ENCODE measurements around the gene SRD5A3. TPM values are rescaled to one million over a fixed set of nuclear protein-coding genes. Genes with fewer than 3 reads are reported as not detected.

The SRD5A3 gene
- total RNA-seq, 1 donor from 2014 or later: 39.5 TPM

DNA sequence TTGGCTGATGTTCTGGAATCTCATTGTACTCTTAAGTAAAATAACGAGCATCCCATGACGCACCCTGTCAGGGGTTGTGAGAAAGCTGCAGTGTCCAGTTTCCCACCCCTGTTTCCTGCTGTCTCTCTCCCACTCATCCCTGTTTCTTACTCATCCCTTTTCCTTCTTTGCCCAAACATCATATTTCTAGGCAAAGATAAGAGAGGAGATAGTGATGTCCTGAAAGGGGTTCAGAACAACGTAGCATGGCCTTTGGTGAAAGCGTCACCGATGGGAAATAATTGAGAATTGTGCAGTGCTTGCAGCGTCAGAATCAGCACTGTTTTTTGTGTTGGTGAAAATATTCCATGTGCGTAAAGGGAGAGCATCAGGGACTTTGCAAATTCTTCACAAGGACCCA lies 26.2 kb downstream of the SRD5A3 start:
- Histone ChIP-seq H3K9ac (ENCODE audit: low read length) (peak overlapping the region; percentile 68), H2AFZ (ENCODE audit: low read depth, low read length) (no peak overlapping the region), H3K4me3 (ENCODE audit: insufficient read depth, low read depth, low read length) (no peak overlapping the region), H4K20me1 (ENCODE audit: insufficient read depth, low read length) (no peaks in the 10 kb centered on the region), H3K27me3 (ENCODE audit: insufficient read depth, low read length) (no peaks in the 10 kb centered on the region), H3K9me3 (ENCODE audit: insufficient read depth, low read depth, low read length) (no peaks in the 10 kb centered on the region), H3K36me3 (ENCODE audit: insufficient read depth, low read length) (no peaks in the 10 kb centered on the region), H3K4me1 (ENCODE audit: insufficient read depth, low read length) (peaks cover 2% of the 10 kb centered on the region), H3K27ac (ENCODE audit: low read depth, low read length) (peak overlapping the region; percentile 61), H3K79me2 (ENCODE audit: insufficient read depth, low read length) (no peaks in the 10 kb centered on the region), H3K4me2 (ENCODE audit: low read length) (peak overlapping the region; percentile 9)
- no peaks in the 10 kb centered on the region for H3K36me3 Mint-ChIP-seq (ENCODE audit: low read depth, unreplicated experiment)
- FAIRE-seq (no peak), DNase-seq (ENCODE audit: low read depth) (no peak)
- no peak overlapping the region for H3K27ac Mint-ChIP-seq (ENCODE audit: unreplicated experiment)
- H3K9me3 Mint-ChIP-seq (ENCODE audit: unreplicated experiment): no peaks in the 10 kb centered on the region
- TF ChIP-seq, protein P1, sequence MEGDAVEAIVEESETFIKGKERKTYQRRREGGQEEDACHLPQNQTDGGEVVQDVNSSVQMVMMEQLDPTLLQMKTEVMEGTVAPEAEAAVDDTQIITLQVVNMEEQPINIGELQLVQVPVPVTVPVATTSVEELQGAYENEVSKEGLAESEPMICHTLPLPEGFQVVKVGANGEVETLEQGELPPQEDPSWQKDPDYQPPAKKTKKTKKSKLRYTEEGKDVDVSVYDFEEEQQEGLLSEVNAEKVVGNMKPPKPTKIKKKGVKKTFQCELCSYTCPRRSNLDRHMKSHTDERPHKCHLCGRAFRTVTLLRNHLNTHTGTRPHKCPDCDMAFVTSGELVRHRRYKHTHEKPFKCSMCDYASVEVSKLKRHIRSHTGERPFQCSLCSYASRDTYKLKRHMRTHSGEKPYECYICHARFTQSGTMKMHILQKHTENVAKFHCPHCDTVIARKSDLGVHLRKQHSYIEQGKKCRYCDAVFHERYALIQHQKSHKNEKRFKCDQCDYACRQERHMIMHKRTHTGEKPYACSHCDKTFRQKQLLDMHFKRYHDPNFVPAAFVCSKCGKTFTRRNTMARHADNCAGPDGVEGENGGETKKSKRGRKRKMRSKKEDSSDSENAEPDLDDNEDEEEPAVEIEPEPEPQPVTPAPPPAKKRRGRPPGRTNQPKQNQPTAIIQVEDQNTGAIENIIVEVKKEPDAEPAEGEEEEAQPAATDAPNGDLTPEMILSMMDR (IDR thresholded peaks at IDR 0.05; ENCODE audit: insufficient read depth, low read depth, low read length): no peak
- TF ChIP-seq EZH2 (IDR thresholded peaks at IDR 0.05; ENCODE audit: insufficient read depth, low read length): no peak
- no peaks in the 10 kb centered on the region for H3K27me3 Mint-ChIP-seq (ENCODE audit: low read depth, unreplicated experiment)
- no peak overlapping the region for H3K4me3 Mint-ChIP-seq (ENCODE audit: unreplicated experiment)
- no peaks in the 10 kb centered on the region for H3K4me1 Mint-ChIP-seq (ENCODE audit: low read depth, unreplicated experiment)

DNA sequence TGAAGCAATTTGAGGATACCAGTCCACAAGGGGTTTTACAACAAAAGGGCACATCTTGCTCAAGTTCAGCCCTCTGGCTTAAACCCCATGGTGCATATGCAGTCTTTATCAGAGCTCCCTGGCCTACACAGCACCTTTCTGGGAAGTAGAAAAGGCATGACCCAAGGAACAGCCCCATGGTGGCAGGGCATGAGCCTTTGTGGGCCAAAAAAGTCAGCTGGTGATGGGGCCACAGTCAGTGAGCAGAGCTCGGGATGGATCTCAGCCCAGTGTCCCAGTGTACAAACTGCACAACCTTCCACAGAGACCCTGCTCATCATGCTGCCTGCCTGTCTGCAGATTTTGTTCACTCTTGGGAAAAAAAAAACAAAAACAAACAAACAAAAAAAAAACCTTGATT lies 27.4 kb downstream of the SRD5A3 start:
- H3K4me3 ChIP-seq (ENCODE audit: insufficient read depth, low read depth, low read length): no peak overlapping the region
- FAIRE-seq (no peak), DNase-seq (ENCODE audit: low read depth) (no peak)
- H3K36me3 ChIP-seq (ENCODE audit: insufficient read depth, low read length): no peaks in the 10 kb centered on the region
- H4K20me1 ChIP-seq (ENCODE audit: insufficient read depth, low read length): no peaks in the 10 kb centered on the region
- no peak overlapping the region for H3K4me2 ChIP-seq (ENCODE audit: low read length)
- Mint-ChIP-seq H3K9me3 (ENCODE audit: unreplicated experiment) (no peaks in the 10 kb centered on the region), H3K27ac (ENCODE audit: unreplicated experiment) (no peak overlapping the region), H3K4me3 (ENCODE audit: unreplicated experiment) (no peak overlapping the region), H3K27me3 (ENCODE audit: low read depth, unreplicated experiment) (no peaks in the 10 kb centered on the region), H3K4me1 (ENCODE audit: low read depth, unreplicated experiment) (no peaks in the 10 kb centered on the region), H3K36me3 (ENCODE audit: low read depth, unreplicated experiment) (no peaks in the 10 kb centered on the region)
- H2AFZ ChIP-seq (ENCODE audit: low read depth, low read length): no peak overlapping the region
- H3K9ac ChIP-seq (ENCODE audit: low read length): no peak overlapping the region
- no peaks in the 10 kb centered on the region for H3K9me3 ChIP-seq (ENCODE audit: insufficient read depth, low read depth, low read length)
- no peaks in the 10 kb centered on the region for H3K4me1 ChIP-seq (ENCODE audit: insufficient read depth, low read length)
- no peaks in the 10 kb centered on the region for H3K79me2 ChIP-seq (ENCODE audit: insufficient read depth, low read length)
- H3K27me3 ChIP-seq (ENCODE audit: insufficient read depth, low read length): no peaks in the 10 kb centered on the region
- TF ChIP-seq, protein P1 (IDR thresholded peaks at IDR 0.05; ENCODE audit: insufficient read depth, low read depth, low read length): no peak
- H3K27ac ChIP-seq (ENCODE audit: low read depth, low read length): no peak overlapping the region

DNA sequence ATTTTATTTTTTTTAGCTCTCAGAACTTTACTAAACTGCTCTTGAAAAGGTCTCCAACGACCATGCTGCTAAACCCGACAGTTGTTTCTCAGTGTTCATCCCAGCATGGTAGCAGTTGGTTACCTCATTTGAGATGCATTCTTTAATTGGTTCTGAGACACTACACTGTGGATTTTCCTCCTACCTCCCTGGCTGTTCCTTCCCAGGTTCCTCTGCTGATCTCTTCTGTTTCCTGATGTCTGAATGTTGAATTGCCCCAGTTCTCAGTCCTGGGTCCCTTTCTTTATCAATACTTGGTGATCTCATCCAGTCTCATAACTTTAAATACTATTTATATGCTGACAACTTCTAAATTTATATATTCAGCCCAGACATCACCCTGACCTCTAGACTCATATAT lies 30.7 kb downstream of the SRD5A3 start:
- no peak overlapping the region for H3K4me2 ChIP-seq (ENCODE audit: low read length)
- H3K36me3 Mint-ChIP-seq (ENCODE audit: low read depth, unreplicated experiment): no peaks in the 10 kb centered on the region
- H3K27ac ChIP-seq (ENCODE audit: low read depth, low read length): no peak overlapping the region
- H4K20me1 ChIP-seq (ENCODE audit: insufficient read depth, low read length): no peaks in the 10 kb centered on the region
- no peaks in the 10 kb centered on the region for H3K36me3 ChIP-seq (ENCODE audit: insufficient read depth, low read length)
- no peaks in the 10 kb centered on the region for H3K27me3 ChIP-seq (ENCODE audit: insufficient read depth, low read length)
- no peak overlapping the region for H2AFZ ChIP-seq (ENCODE audit: low read depth, low read length)
- TF ChIP-seq, protein P1 (IDR thresholded peaks at IDR 0.05; ENCODE audit: insufficient read depth, low read depth, low read length): no peak
- TF ChIP-seq EZH2 (IDR thresholded peaks at IDR 0.05; ENCODE audit: insufficient read depth, low read length): no peak
- H3K79me2 ChIP-seq (ENCODE audit: insufficient read depth, low read length): no peaks in the 10 kb centered on the region
- no peaks in the 10 kb centered on the region for H3K9me3 Mint-ChIP-seq (ENCODE audit: unreplicated experiment)
- H3K9ac ChIP-seq (ENCODE audit: low read length): no peak overlapping the region
- DNase-seq (ENCODE audit: low read depth): no peak
- H3K9me3 ChIP-seq (ENCODE audit: insufficient read depth, low read depth, low read length): no peaks in the 10 kb centered on the region
- H3K27me3 Mint-ChIP-seq (ENCODE audit: low read depth, unreplicated experiment): no peaks in the 10 kb centered on the region
- H3K4me1 Mint-ChIP-seq (ENCODE audit: low read depth, unreplicated experiment): no peaks in the 10 kb centered on the region
- H3K27ac Mint-ChIP-seq (ENCODE audit: unreplicated experiment): no peak overlapping the region
- no peak overlapping the region for H3K4me3 ChIP-seq (ENCODE audit: insufficient read depth, low read depth, low read length)
- no peaks in the 10 kb centered on the region for H3K4me1 ChIP-seq (ENCODE audit: insufficient read depth, low read length)
- FAIRE-seq: no peak
- no peak overlapping the region for H3K4me3 Mint-ChIP-seq (ENCODE audit: unreplicated experiment)
